ENCODE measurements around the gene LENG9.

Gene LENG9

GRCh38 chr19:54422136-54422535, 41.4 kb downstream of the LENG9 start:
- no peak for DNase-seq (ENCODE audit: low read depth in 2 of 2, low spot score in 1 of 2)

GRCh38 chr19:54421521-54421920, 42.1 kb downstream of the LENG9 start:
- DNase-seq (ENCODE audit: low read depth in 2 of 2, low spot score in 1 of 2) = no peak

- no peak for DNase-seq (ENCODE audit: low read depth in 2 of 2, low spot score in 1 of 2)
These were observed 42.4 kb downstream of the LENG9 start for GRCh38 chr19:54421169-54421516.

- DNase-seq (ENCODE audit: low read depth in 2 of 2, low spot score in 1 of 2) = no peak
These were observed 43.0 kb downstream of the LENG9 start for GRCh38 chr19:54420383-54421168.

- no peak for DNase-seq (ENCODE audit: low read depth in 2 of 2, low spot score in 1 of 2)
These were observed 43.6 kb downstream of the LENG9 start for GRCh38 chr19:54420068-54420382.

GRCh38 chr19:54418930-54419800, 44.4 kb downstream of the LENG9 start:
- DNase-seq (ENCODE audit: low read depth in 2 of 2, low spot score in 1 of 2) = no peak

- no peak for DNase-seq (ENCODE audit: low read depth in 2 of 2, low spot score in 1 of 2)
These were observed 45.3 kb downstream of the LENG9 start for GRCh38 chr19:54418030-54418929.

- no peak for DNase-seq (ENCODE audit: low read depth in 2 of 2, low spot score in 1 of 2)
These were observed 46.7 kb downstream of the LENG9 start for GRCh38 chr19:54416695-54417491.

GRCh38 chr19:54415901-54416673, 47.5 kb downstream of the LENG9 start:
- DNase-seq (ENCODE audit: low read depth in 2 of 2, low spot score in 1 of 2) = no peak

GRCh38 chr19:54415208-54415900, 48.2 kb downstream of the LENG9 start, which contains the start of gene TTYH1:
Gene TTYH1 (plus strand): TSS chr19:54415464. CDS start chr19:54415553, 89 bp downstream.
- no peak for DNase-seq (ENCODE audit: low read depth in 2 of 2, low spot score in 1 of 2)

GRCh38 chr19:54414156-54414555, 49.4 kb downstream of the LENG9 start:
- no peak for DNase-seq (ENCODE audit: low read depth in 2 of 2, low spot score in 1 of 2)

GRCh38 chr19:54412877-54413276, 50.7 kb downstream of the LENG9 start:
- DNase-seq (ENCODE audit: low read depth in 2 of 2, low spot score in 1 of 2) = no peak

All from stimulated activated CD8-positive, alpha-beta memory T cell treated with anti-CD3 and anti-CD28 coated beads, Interleukin-4, amount 100 ng/mL, for 4 hours (primary cell).